Stimulated activated effector memory CD8-positive, alpha-beta T cell treated with anti-CD3 and anti-CD28 coated beads, Interleukin-12 subunit alpha, Interleukin-12 subunit beta, amount 100 ng/mL, for 72 hours (primary cell): ENCODE measurements around the gene INMT.

Experiments used
- ATAC-seq: fragments of 150-1000 bp; cut with Tn5 transposase; 2 replicates; pipeline ENCODE4 v1.10.0; 2021
- DNase-seq, 2 donors: peaks; one replicate each; pipeline ENCODE4 v3.0.0; 2021 to 2022; ENCODE audit warnings: low spot score in 2 of 2
- H3K27ac Mint-ChIP-seq: one replicate; pipeline ENCODE4 v1.8.0; 2022; ENCODE audit warnings: mild to moderate bottlenecking, mixed read lengths
- H3K36me3 Mint-ChIP-seq: one replicate; pipeline ENCODE4 v1.8.0; 2022; ENCODE audit warnings: mild to moderate bottlenecking, mixed read lengths
- H3K4me1 Mint-ChIP-seq: one replicate; pipeline ENCODE4 v1.8.0; 2022; ENCODE audit warnings: mixed read lengths
- H3K4me3 Mint-ChIP-seq: one replicate; pipeline ENCODE4 v1.8.0; 2022; ENCODE audit warnings: mild to moderate bottlenecking, mixed read lengths
- H3K9me3 Mint-ChIP-seq: one replicate; pipeline ENCODE4 v1.8.0; 2022; ENCODE audit warnings: mixed read lengths

Gene INMT

DNA sequence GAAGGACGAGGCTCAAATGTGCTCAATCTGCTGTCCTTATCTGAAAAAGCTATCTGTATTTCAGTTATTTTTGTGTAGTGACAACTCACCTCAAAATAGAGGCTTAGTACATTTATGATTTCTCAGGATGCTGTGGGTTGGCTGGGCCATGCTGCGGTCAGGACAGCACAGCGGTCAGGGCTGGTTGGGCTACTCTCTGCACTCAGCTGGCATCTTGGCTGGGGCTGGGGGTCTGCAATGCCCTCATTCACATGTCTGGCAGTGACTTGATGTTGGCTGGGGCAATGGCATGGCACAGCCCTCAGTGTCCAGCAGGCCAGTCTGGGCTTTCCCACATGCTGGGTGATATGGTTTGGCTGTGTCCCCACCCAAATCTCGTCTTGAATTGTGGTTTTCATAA, 15.6 kb upstream of the INMT start:
- no peak overlapping the region for H3K4me3 Mint-ChIP-seq
- no peak for ATAC-seq
- no peak for DNase-seq
- no peak overlapping the region for H3K27ac Mint-ChIP-seq
- no peaks in the 10 kb centered on the region for H3K36me3 Mint-ChIP-seq
- peaks cover 32% of the 10 kb centered on the region for H3K4me1 Mint-ChIP-seq
- H3K9me3 Mint-ChIP-seq, result no peaks in the 10 kb centered on the region

DNA sequence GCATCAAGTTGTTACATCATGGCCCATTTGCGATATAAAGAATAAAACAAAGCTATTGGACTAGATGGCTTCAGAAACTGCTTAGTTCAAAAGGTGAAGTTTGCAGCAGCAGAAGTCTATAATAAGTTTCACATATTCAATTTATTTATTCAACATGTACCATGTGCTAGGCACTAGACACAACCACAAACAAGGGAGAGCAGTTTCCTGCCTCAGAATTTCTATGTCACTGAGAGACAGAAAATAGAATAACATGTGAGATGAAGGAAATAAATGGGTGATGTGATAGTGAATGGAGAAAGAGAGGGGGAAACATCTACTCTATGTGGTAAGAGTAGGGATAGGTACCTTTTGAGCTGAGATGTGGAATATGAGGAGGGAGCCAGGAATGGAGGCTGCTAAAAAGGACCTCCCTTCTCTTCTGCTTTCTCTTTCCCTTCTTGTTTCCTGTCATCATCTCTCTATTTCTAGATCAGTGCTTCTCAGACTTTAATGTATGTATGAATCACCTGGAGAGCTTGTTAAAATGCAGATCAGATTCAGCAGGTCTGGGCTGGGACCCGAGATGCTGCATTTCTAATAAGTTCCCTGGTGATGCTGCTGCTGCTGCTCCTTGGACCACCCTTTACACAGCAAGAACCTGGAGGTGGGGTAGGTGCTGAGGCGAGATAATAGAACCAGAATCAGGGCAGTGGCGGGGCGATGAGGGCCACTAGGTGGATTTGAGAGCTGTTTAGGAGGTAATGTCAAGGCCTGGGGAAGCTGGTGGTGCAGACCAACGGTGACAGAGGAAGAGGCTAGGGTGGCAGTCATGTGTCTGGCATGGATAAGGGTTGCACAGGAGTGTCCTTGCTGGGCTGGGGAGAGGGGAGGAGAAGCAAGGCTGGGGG, 13.7 kb upstream of the INMT start:
- DNase-seq, result no peak
- no peaks in the 10 kb centered on the region for H3K36me3 Mint-ChIP-seq
- H3K4me3 Mint-ChIP-seq, result peak overlapping the region; percentile 44
- peak overlapping the region; percentile 91 for H3K27ac Mint-ChIP-seq
- H3K9me3 Mint-ChIP-seq, result no peaks in the 10 kb centered on the region
- peak; percentile 75 for ATAC-seq
- H3K4me1 Mint-ChIP-seq, result peaks cover 25% of the 10 kb centered on the region

DNA sequence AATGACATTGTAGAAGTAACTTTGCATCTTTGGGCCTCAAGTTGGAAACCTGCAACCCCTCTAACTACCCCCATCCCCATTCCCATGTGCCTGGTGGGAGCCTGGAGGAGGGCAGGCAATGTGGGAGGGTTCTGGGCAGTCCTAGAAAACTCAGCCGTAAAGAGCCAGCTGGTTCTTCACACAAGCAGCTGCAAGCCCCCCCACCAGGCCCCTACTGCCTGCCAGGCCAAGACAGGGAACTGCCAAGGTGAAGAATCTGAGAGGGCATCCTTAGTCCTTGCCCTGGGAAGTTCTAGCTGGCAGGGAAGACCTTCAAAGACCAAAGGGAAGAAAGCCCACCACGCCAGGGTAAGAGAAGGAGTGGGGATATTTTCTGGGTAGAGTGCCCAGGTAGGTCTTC, 12.2 kb upstream of the INMT start:
- Mint-ChIP-seq H3K36me3 (no peaks in the 10 kb centered on the region), H3K9me3 (no peaks in the 10 kb centered on the region), H3K4me1 (peaks cover 39% of the 10 kb centered on the region), H3K27ac (no peak overlapping the region), H3K4me3 (no peak overlapping the region)
- DNase-seq (no peak), ATAC-seq (no peak)

- Mint-ChIP-seq H3K4me3 (no peak overlapping the region), H3K36me3 (no peaks in the 10 kb centered on the region), H3K9me3 (no peaks in the 10 kb centered on the region), H3K4me1 (peaks cover 39% of the 10 kb centered on the region), H3K27ac (no peak overlapping the region)
- DNase-seq (peak; percentile 71 to 87), ATAC-seq (peak; percentile 51)
Measured at GRCh38 chr7:30740417-30741181, 11.3 kb upstream of the INMT start.

- Mint-ChIP-seq H3K9me3 (no peaks in the 10 kb centered on the region), H3K27ac (no peak overlapping the region), H3K4me3 (no peak overlapping the region), H3K4me1 (peaks cover 39% of the 10 kb centered on the region), H3K36me3 (no peaks in the 10 kb centered on the region)
- ATAC-seq, result no peak
- no peak for DNase-seq
Measured at GRCh38 chr7:30741289-30741688, 10.6 kb upstream of the INMT start.

GRCh38 chr7:30743371-30744074, 8.4 kb upstream of the INMT start:
- Mint-ChIP-seq H3K4me1 (peaks cover 24% of the 10 kb centered on the region), H3K27ac (peak overlapping the region; percentile 85), H3K9me3 (no peaks in the 10 kb centered on the region), H3K36me3 (no peaks in the 10 kb centered on the region), H3K4me3 (no peak overlapping the region)
- ATAC-seq, result no peak
- DNase-seq, result no peak

DNA sequence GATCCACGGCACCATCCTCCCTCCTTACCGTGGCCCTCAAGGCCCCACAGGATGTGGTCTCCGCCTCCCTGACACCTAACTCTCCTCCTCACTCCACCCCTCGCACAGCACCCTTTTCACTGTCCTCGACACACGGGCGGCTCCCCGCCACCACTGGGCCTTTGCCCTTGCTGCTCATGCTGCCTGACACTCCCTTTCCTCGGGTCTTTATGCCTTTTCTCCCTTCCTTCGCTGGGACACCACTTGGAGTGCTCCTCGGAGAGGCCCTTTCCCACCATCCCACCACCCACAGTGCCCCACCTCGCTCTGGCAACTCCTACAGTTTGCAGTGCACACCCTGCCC, 7.9 kb upstream of the INMT start:
- peak overlapping the region; percentile 85 for H3K27ac Mint-ChIP-seq
- no peak overlapping the region for H3K4me3 Mint-ChIP-seq
- no peak for DNase-seq
- no peaks in the 10 kb centered on the region for H3K9me3 Mint-ChIP-seq
- peaks cover 18% of the 10 kb centered on the region for H3K4me1 Mint-ChIP-seq
- no peaks in the 10 kb centered on the region for H3K36me3 Mint-ChIP-seq
- peak; percentile 79 for ATAC-seq

DNA sequence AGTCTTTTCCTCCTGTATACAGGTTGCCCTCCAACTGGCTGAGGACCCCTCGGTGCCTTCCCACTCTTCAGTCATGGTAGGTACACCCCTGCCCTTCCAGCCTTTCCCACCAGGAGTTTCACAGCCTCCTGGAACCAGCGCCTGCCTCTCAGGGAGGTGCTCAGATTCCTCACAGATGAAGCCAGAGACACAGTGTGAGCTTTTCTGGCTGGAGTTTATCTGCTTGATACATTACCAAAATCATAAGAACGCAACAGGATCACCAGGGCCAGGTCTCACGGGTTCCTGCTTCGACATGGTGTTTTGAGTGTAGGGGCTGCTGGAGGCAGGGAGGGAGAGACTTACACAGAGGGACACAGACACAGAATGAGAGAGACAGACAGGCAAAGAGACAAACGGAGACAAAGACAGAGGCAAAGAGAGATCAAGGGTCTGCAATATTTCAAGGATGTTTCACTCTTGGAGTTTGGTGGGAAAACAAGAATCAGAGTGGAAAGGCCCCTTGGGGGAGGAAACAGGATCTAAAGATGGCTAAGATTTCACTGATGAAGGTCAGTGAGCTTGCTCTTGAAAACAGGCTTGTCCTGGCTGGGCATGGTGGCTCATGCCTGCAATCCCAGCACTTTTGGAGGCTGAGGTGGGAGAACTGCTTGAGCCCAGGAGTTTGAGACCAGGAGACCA, 6.5 kb upstream of the INMT start:
- Mint-ChIP-seq H3K36me3 (no peaks in the 10 kb centered on the region), H3K4me1 (peaks cover 16% of the 10 kb centered on the region), H3K27ac (no peak overlapping the region), H3K9me3 (no peaks in the 10 kb centered on the region), H3K4me3 (no peak overlapping the region)
- no peak for ATAC-seq
- no peak for DNase-seq

GRCh38 chr7:30750010-30750409, 1.9 kb upstream of the INMT start:
- ATAC-seq (no peak), DNase-seq (no peak)
- H3K4me1 Mint-ChIP-seq, result no peaks in the 10 kb centered on the region
- H3K27ac Mint-ChIP-seq, result no peak overlapping the region
- no peaks in the 10 kb centered on the region for H3K36me3 Mint-ChIP-seq
- H3K4me3 Mint-ChIP-seq, result no peak overlapping the region
- no peaks in the 10 kb centered on the region for H3K9me3 Mint-ChIP-seq

DNA sequence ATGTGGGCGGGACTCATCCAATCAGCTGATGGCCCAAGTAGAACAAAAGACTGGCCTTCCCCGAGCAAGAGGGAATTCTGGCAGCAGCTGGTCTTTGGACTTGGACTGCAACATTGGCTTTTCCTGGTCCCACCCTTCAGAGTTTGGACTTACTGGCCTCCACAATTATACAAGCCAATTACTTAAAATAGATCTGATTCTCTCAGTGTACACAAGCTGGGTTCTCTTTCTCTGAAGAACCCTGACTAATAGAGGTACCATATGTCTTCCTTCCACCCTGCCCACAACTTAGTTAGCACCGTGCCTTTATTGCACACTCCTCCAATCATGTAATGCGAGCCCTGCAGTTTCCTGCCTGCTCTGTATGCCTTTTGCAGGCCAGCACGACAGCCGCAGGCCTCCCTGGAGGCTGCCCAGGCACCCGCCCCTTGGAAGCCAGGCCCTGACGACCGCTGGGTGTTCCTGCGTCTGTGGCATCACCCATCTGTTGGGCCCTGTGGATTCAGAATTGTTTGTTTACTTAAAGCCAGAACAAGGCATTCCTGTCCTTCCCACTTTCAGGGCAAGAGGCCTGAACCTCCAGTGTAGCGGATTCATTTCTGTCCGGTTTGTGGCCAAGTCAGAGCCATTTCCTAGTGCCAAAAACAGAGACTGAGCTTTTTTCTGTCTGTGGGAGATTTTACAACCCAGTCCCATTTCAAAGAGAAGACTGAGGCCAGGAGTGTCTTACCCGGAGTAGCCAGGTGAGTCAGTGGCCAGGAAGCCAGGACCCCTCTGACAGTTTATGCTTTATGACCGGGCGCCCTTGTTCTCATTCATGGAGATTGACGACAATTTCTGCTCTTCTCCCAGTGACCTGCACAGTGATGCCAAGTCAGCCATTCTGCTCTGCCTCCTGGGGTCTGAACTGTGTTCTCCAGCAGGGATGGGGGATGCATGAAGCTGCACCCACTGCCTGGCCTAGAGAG, 968 bp upstream of the INMT start:
- DNase-seq, result no peak

GRCh38 chr7:30752484-30752883, 549 bp downstream of the INMT start:
- DNase-seq (no peak), ATAC-seq (no peak)
- no peaks in the 10 kb centered on the region for H3K4me1 Mint-ChIP-seq
- no peaks in the 10 kb centered on the region for H3K36me3 Mint-ChIP-seq
- H3K4me3 Mint-ChIP-seq, result no peak overlapping the region
- no peak overlapping the region for H3K27ac Mint-ChIP-seq
- no peaks in the 10 kb centered on the region for H3K9me3 Mint-ChIP-seq

More for the DNA sequence above, 968 bp upstream of the INMT start:
- Mint-ChIP-seq H3K9me3 (no peaks in the 10 kb centered on the region), H3K36me3 (no peaks in the 10 kb centered on the region), H3K27ac (no peak overlapping the region), H3K4me1 (no peaks in the 10 kb centered on the region), H3K4me3 (no peak overlapping the region)
- ATAC-seq, result no peak

- no peaks in the 10 kb centered on the region for H3K4me1 Mint-ChIP-seq
- H3K36me3 Mint-ChIP-seq, result no peaks in the 10 kb centered on the region
- DNase-seq (no peak), ATAC-seq (no peak)
- no peak overlapping the region for H3K4me3 Mint-ChIP-seq
- no peaks in the 10 kb centered on the region for H3K9me3 Mint-ChIP-seq
- H3K27ac Mint-ChIP-seq, result no peak overlapping the region
Measured at GRCh38 chr7:30752979-30753378, 1.0 kb downstream of the INMT start.

DNA sequence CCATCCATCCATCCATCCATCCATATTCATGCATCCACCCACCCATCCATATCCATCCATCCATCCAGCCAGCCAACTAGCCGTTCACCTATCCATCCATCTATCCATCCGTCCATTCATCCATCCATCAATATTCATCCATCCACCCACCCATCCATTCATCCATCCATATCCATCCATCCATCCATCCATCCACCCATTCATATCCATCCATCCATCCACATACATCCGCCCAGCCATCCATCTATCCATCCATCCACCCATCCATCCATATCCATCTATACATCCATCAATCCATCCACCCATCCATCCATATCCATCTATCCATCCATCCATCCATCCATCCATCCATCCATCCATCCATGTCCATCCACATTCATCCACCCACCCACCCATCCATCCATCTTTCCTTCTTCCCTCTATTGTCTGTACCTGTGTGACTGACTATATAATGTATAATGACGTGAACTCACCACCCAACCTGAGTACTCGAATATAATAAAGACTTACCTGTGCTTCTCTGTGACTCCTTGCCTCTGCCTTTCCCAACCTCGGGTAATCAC, 2.5 kb downstream of the INMT start:
- no peak overlapping the region for H3K27ac Mint-ChIP-seq
- H3K36me3 Mint-ChIP-seq, result no peaks in the 10 kb centered on the region
- H3K4me1 Mint-ChIP-seq, result no peaks in the 10 kb centered on the region
- ATAC-seq, result no peak
- H3K4me3 Mint-ChIP-seq, result no peak overlapping the region
- no peaks in the 10 kb centered on the region for H3K9me3 Mint-ChIP-seq
- no peak for DNase-seq
